NCI-H1417 (cell line): ENCODE results near the gene HOXA7.
A peak's percentile ranks its signal among the peaks of the same experiment; 100 is the strongest.

ENCODE experiments used
- DNase-seq, 3 experiments: peaks; one replicate each; lab custom pipeline; 2025; lab: John Stamatoyannopoulos, UW

The HOXA7 gene

DNA sequence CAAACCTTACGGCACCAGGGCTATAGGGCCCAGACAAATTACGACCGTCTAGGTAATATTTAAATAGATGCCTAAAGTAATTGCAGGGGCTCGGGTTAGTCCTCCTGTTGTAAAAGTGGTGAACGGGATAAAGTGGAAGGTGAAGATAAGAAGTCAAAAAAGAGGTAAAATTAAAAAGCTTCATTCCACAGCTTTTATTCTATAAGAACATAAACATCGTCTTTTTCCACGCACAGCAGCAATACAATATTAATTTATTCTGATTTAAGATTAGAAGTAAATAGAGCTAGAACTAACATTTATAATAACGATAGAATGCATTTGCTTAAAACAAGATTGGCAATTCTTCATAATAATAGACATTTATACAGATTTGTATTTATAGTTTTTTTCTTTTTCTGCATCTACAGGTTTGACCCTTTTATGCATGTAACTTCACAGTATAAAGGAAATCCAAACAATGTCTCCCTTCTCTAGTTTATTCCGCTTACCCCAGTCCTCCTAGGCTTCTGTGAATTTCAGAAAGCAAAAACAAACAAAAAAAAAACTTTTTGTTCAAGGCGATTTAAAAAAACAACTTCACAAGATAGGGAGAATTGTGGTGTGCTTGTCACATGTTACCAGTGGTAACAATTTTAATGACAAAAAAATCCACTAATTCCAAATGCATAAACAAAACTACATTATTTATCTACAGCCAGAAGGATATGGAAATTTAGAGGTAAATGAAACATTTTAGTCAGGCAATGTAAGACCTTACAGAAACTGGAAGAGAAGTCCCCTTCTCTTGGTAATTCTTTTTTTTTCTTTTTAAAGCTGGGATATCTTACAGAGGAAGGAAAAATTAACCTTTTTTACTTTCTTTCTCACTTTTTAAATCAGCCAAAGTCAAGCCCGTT is 14.2 kb upstream of the HOXA7 start:
- peak in 2 of 3 experiments; percentile 46 to 55 for DNase-seq

DNA sequence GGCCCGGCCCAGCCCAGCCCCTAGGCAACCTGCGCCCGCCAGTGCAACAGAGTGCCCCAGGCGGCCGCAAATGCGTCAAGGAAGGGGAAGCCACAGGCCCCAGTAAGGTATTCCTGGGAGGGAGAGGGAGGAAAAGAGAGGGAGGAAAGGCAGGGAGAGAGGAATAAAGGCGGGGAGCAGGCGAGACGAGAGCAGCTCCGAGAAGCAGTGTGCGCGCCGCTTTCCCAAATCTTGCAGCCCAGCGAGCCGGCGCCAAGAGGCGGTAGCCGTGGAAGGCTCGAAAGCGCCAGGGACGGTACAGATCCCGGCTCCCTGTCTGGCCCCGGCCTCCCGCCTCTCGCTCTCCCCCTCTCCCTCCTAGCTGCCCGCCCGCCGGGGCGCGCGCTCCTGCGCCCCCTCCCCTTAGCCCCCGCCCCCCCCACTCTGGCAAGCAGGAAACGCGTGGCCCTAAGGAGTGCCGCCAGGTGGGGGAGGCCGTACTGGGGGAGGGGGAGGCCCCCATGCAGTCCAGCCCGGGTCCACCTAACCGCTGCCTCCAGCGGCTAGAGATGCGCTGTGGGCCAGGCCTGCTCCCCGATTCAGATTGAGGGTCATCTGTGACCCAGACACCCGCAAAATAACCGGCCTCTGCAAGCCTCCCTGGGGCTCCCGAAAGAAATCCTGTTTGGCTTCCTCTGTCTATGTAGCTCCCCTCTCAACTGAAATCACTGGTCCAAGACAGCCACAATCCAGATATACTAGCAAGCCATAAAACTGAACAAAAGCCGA is 13.4 kb upstream of the HOXA7 start:
- peak; percentile 71 to 82 (median 80) for DNase-seq

DNA sequence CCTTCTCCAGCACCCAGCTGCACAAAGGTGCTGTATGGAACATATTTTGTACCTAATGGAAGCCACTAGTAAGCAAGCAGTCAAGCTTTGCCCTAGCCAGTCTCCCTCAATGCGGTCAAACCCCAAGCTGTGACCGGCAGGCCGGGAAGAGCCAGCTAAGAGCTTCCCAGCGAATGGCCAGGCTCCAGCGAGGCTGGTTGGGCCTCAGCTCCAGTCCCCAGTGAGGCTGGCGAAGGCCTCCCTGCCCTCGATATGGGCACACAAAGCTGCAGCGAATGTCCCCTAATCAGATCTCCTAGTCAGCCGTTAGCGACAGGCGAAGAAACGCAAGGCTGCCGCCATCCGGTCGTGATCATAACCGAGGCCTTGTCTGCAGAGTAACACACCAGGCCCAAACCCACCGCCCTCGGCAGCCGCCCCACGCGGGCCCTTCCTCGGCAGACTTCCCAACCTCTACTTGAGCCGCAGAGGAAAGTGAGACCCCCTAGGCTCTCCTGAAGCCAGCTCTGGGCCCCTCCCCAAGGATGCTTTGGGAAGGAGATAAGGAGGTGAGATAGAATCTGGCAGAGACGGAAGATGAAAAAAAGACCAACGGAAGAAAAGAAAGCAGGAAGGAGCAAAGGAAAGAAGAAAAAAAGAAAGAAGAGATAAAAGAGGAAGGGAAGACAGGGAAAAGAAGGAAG is 11.9 kb upstream of the HOXA7 start:
- peak; percentile 33 to 68 (median 66) for DNase-seq

DNA sequence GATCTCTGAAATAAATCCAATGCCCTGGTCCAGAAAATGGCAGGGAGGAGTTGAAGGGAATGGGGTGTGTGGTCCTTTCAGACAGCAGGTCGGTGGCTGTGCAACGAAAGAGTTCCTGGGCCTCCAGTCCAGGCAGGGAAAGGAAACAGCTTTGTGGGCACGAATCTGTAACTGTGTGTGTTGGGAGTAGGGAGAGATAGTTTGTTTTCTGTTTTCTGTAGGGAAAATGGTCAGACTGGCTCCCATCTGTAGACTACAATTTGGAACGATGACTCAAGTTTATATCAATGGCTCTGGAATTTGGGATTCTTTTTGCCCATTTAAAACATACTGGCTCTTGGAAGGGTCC is 11.4 kb upstream of the HOXA7 start:
- DNase-seq: peak in 1 of 3 experiments; percentile 37

DNA sequence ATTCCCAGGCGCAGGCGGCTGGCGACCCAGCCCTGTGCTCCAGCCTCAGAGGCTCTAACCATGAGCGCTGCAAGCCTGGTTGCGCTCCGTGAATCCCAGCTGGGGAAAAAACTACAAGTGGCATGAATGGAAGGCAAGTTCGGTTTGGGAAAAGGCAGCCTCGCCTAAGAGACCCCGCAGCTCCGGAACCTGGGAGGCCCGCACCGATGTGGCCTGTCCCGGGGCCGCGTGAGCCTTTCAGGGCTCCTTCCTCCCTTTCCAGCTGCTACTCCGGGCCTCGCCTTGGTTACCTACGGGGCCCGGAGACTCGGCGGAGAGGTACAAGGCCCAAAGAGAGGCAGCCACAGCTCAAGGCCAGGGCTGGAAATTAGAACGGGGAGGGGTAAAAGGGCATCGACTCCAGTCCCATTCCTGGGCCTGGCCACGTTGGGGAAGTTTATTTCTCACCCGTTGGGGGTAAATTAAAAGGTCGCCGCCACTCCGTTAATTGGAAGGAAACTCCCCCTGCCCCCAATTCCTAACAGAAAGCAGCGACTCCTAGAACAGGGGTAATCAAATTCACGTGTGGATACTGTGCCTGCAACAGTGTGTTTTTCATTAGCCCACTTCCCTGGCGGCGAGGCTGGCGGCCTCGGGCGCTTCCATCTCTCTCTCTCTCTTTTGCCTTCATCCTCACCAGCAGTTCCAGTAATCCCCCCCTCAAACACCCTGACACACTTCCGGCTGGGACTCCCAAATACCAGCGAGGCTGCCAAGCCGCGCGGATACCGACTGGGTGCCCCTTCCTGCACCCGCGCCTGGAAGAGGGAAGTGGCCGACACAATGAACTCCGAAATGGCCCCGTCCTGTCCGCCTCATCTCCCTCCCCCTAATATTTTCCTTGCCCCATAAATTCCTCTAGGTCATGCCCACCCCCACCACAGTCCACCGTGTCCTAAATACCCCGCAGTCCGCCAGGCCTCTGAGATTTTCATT is 10.3 kb upstream of the HOXA7 start:
- DNase-seq: no peak

DNA sequence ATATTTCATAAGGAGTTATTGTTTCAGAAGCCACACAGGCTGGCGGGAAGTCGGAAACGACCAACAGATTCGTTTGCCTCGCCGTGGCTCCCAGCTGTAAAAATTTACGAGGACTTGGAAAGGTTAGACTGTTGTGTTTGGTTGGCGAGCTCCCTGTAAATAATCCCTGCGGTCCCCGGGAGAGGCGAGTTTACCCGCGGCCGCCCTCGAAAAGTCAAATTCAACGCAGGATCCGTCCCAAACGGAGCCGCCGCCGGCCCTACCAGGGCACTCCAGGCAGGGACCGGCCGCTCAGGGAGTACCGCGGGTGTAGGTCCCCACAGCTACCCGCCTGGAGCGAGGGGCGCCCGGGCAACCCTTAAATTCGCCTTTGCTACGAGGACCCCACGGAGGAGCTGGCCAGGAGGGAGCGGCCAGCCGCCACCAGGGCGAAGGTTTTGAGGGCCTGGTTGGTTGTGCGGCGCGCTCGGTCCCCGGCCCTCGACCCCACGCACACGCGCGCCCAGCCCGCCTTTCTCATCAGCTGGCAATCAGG is 9.6 kb upstream of the HOXA7 start:
- no peak for DNase-seq

DNA sequence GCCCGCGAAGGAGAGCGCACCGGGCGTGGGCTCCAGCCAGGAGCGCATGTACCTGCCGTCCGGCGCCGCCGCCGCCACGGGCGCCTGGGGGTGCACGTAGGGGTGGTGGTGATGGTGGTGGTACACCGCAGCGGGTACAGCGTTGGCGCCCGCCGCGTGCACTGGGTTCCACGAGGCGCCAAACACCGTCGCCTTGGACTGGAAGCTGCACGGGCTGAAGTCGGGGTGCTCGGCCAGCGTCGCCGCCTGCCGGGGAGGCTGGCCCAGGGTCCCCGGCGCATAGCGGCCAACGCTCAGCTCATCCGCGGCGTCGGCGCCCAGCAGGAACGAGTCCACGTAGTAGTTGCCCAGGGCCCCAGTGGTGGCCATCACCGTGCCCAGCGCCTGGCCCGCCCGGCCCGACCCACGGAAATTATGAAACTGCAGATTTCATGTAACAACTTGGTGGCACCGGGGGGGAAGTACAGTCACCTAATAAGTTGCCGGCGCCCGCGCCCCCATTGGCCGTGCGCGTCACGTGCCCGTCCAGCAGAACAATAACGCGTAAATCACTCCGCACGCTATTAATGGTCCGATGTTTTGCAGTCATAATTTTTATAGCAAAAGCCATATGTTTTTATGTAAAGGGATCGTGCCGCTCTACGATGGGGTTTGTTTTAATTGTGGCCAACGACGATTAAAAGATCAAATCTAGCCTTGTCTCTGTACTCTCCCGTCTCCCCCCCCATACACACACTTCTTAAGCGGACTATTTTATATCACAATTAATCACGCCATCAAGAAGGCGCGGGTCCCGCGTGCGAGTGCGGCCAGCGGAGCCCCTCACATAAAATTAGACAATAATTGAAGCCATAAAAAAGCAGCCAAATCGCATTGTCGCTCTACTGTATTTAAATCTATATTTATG is 8.9 kb upstream of the HOXA7 start, which contains the start of gene HOXA9:
Gene HOXA9, minus strand, starts transcription at position 449 of the 907 bp plus-strand sequence. Its CDS starts 80 bp downstream, at position 369.
- no peak for DNase-seq

DNA sequence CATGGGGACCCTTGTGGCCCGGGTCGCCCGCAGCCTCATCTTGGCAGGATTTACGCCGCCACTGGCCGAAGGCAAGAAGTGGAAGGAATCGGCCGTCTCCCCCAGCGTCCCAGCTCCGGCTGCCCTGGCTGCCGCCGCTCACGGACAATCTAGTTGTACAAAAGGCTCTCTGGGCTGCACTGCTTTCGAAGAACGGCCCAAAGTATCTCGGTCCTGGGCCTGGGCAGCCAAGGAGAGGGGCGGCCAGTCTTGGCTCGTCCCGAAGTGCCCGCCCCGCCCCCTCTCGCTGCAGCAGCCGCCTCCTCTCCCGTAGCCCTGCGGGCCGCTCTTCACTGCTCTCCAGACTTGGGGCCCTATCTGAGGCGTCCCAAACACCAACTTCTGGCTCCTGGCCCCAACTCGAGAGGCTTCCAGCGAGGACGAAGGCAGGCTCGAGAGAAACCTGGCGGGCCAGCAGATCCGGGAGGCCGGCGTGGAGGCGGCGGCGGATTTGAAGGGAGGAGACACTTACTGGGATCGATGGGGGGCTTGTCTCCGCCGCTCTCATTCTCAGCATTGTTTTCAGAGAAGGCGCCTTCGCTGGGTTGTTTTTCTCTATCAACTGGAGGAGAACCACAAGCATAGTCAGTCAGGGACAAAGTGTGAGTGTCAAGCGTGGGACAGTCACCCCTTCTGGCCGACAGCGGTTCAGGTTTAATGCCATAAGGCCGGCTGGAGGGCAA is 8.1 kb upstream of the HOXA7 start:
- no peak for DNase-seq

DNA sequence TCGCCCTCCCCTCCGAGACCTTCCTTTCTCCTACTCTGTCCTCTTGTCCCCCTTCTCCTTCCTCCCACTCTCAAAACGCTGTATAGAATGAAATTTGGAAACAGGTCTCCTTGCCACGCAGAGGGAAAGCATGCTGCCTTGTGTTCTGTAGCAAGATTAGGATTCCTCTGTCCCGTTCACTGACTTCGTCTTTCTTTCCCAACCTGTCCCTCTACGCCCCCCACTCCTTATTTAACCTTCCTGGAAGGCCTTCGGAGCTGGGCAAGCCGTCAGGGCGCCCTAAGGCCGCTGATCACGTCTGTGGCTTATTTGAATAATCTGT is 7.5 kb upstream of the HOXA7 start:
- DNase-seq: no peak

DNA sequence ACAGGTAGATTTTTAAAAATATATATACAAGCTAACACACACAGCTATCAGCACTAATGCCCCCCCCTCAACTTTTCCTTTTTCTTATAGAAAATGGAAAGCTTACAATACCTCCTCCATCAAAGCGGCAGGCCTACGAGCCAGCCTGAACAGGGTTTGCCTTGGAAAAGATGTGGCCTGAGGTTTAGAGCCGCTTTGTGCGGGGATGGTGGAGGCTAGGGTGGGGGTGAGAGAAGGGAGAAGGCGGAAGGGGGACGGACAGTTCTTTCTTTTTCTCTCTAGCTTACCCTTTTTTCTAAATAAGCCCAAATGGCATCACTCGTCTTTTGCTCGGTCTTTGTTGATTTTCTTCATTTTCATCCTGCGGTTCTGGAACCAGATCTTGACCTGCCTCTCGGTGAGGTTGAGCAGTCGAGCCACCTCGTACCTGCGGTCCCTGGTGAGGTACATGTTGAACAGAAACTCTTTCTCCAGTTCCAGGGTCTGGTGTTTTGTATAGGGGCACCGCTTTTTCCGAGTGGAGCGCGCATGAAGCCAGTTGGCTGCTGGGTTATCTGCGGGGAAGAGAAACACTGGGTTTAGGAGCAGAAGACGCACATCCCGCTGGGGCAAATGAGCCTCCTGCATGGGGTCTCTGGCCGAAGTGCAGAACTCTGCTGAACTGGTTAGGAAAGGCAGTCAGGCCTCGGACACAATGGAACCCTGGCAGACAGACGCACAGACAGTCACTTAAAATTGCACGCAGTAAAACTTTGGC is 7.0 kb upstream of the HOXA7 start:
- DNase-seq: no peak

DNA sequence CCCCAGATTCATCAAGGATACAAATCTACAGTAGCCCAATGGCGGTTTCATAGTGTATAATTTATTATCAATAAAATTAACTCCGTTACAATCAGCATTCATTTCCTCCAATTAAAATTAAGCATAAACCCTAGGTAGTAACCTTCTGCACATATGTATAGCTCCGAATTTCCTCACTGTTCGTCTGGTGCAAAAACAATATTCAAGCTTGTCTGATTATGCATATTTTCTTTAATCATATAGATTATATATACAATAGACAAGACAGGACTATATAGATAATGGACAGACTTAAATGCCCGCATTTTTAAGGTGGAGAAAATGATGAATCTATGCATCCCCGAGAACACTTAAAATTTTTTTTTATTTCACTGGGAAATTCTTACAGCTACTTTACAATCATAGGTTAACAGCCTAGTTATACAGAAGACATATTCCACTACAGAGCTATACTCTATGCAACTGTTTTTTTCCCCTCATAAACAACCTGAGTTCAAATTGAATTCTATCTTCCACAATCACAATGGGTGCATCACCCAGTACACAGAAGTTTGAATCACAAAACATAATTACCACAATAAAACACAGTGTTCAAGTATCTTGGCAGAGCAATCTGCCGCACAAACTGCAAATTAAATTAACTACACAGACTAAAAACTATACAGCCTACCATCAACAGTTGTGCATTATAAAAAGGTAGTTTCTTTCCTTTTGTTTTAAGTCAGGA is 6.2 kb upstream of the HOXA7 start:
- no peak for DNase-seq

DNA sequence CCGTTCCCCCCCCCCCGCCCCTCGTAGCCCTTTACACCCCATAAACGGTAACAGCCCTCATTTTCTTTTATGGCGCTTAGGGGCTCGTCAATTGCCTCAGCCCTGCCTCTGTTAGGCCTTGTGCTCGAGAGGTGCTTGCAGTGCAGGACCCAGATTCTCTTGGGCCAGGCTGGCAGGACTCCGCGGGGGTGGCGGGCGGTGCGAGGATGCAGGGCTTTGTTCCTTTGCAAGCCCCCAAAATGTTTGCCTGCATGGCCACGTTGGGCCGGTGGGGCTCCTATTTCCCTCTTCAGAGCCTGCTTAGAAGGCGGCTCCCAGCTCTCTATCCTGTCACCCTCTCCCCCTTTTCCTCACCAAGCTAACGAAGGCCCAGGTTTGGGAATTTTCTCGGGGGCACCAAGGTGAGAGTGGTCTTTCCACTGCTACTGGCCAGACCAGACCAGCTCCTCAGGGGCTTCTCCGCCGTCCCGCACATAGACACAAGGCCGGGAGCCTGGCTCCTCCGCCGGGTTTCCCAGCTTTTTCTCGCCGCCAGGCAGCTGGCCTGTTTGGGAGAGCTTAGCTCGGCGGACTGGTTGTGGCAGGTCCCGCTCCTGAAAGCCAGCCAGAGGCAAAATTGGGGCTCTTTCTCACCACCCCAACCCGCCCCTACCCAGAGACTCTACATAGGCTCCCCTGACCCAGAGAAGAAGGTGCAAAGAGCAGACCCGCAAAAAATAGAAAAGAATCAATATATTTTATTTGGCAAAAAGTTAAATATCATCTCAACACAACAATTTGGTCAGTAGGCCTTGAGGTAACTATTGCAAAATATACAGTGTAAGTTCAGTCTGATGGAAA is 5.5 kb upstream of the HOXA7 start:
- DNase-seq: no peak

DNA sequence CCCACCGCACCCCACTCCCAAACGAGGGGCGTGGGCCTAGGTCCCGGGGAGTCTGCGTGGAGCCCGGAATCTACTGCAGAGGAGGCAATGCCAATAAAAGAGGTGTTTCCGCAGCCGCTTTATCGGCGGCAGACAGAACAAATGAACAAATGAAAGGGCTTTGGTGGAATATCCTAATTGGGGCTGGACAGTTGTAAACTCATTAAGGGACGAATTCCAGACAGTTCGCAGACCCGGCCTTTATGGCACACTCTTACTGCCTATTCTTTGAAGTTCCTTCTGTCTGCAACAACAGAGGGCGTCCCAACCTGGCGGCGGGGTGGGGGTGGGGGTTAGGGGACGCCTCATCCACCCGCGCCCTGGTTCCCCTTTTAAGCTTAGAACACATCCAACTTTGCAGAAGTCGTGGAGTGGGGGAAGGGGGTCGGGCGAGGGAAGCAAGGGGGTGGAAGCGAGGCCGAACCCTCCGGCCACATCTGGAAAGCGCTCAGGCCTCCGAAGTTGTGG is 4.8 kb upstream of the HOXA7 start:
- no peak for DNase-seq

DNA sequence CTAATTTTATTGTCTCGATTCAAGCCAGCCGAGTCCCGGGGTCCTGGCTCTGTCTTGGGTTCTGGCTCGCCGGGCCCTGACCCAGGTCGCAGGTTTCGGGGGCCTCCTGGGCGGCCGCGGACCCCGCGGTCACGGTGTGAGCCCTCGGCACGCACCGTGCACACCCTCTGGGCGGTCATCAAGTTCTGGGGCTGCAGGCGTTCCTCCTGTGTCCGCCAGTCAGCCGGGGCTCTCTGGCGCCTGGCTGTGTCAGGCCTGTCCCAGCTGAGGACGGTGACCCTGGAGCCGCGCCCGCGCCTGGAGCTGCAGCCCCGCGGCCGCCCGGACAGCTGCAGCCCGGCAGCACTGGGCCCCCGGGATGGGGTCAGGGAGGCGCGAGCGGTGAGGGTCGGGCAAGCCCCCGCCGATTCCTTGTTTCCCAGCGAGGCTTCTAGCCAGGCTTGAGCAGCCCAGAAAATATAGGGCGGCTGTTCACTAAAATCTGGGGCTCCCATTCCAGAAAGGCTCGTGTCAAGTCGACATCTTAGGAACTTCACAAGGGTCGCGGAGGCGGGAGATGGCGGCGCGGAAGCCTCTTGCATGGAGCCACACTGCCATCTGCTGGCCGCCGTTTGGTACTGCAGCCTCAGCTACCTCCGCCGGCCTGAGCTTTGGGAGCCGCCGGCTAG is 4.2 kb upstream of the HOXA7 start:
- DNase-seq: peak; percentile 87 to 92 (median 89)

DNA sequence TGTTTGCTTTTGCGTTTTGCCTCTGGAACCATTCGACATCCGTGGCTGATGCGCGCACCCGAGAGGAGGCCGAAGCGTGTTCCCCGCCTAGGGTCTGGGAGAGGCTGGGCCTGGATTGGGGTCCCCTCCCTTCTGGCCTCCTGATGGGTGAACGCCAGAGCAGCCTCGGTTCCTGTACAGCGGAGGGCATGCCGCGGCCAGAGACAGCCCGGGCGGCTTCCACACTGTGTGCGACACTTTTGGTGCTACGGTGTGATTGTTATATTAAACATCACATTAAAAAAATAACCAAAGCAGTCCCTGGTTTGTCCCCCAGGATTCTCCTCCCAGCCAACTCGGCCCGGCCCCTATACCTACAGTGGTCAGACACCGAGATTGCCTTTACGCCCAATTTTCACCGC is 3.7 kb upstream of the HOXA7 start:
- DNase-seq: peak in 1 of 3 experiments; percentile 50
